Left cardiac atrium (tissue), 2 donors: ENCODE data around the gene F10. TPM values are rescaled to one million over a fixed set of nuclear protein-coding genes. Genes with fewer than 3 reads are reported as not detected.

ENCODE experiments used
- total RNA-seq, 2 donors: library from RNA; stranded (reverse); fragmentation: NEBNext Ultra II Directional; extraction: Animal tissue kit (Norgen Biotek cat#: 25700); gene quantifications; one replicate each; pipeline ENCODE4 v1.2.1, GENCODE V29; 2021
- donor health status: DM: no; HTN: yes; CAD: no; lungs with severe emphysema.
- donor health status: DM: yes; HTN: yes; CAD: no.

Gene F10
- total RNA-seq, 2 donors from 2014 or later: 17.5 to 19.6 TPM

Other genes with a start within 250 kb of the F10 start
- gene MCF2L, start 153.6 kb upstream of the F10 start, total RNA-seq: 10 to 100 TPM; 39.1 to 41.6 TPM
- under 1 TPM; 0.16 to 0.29 TPM for gene F7, start 17.0 kb upstream of the F10 start, total RNA-seq
- gene PROZ, start 35.8 kb downstream of the F10 start, total RNA-seq: not detected
- gene PCID2, start 85.9 kb downstream of the F10 start, total RNA-seq: 10 to 100 TPM; 38.3 to 39.9 TPM
- gene CUL4A, start 86.8 kb downstream of the F10 start, total RNA-seq: 10 to 100 TPM; 73.9 to 86.2 TPM
- 100 to 1,000 TPM; 122 to 128 TPM for gene LAMP1, start 174.4 kb downstream of the F10 start, total RNA-seq
- 1 to 10 TPM; 1.5 to 1.8 TPM for gene GRTP1, start 241.3 kb downstream of the F10 start, total RNA-seq